B cell (primary cell): ENCODE data around the gene ADAMTS2.

ENCODE experiments used
- CTCF ChIP-seq: fragments of 200-600 bp; IDR thresholded peaks from one replicate; pipeline ENCODE4 v1.8.0; 2022; ENCODE audit warnings: antibody characterized with exemption, mild to moderate bottlenecking
- EZH2 ChIP-seq: IDR thresholded peaks from 2 replicates; pipeline ENCODE4 v1.6.1; 2012; ENCODE audit warnings: borderline replicate concordance, low read depth, mild to moderate bottlenecking, moderate library complexity, low read length; ENCODE audit not compliant: insufficient read depth, poor library complexity, severe bottlenecking

DNA sequence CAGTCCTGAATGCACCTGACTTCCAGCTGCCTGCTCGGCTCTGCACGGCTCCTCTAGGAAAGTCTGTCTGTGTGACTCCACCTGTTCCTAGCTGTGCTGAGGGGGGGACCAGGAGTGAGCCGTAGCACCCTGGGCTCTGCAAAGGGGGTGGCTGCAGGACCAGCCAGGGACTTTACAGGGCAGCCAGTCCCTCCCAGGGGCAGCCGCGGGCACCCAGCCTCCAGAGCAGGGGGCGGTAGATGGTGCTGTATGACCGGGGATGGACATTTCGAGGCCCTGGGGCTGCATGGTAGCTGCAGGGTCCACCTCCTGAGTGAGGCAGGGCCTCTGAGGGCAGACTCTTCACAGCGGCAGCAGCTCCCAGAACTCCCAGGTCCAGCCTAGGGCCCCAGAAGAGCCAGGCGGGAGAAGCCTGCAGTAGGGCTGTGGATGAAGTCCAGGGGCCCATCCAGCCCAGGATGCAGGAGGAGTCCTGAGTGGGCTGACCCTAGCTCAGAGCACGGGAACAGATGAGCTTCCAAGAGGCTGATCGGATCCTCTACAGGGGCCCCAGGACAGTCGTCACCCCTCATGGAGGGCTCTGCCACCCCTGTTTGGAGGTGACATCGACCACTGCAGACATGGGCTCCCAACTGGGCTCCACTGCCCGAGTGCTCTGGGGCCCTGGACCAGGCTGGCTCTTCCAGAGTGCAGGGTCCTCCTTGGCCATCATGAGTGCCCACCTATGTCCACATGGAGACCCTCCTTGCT lies 179.7 kb downstream of the ADAMTS2 start:
- TF ChIP-seq CTCF (no peak), EZH2 (no peak)
